IPS-NIHi11 (cell line): ENCODE measurements around the gene RPL38.
A peak's percentile ranks its signal among the peaks of the same experiment; 100 is the strongest.

ENCODE experiments used
- DNase-seq: peaks from one replicate; pipeline ENCODE4 v3.0.0; 2012; ENCODE audit warnings: mixed read lengths, low spot score

Gene RPL38

GRCh38 chr17:74250324-74250995 lies 47.0 kb downstream of the RPL38 start:
- DNase-seq: no peak

GRCh38 chr17:74251051-74251450 lies 47.6 kb downstream of the RPL38 start:
- no peak for DNase-seq

- DNase-seq: no peak
Measured at GRCh38 chr17:74251569-74251968, 48.1 kb downstream of the RPL38 start.

GRCh38 chr17:74252211-74252610 lies 48.7 kb downstream of the RPL38 start:
- peak; percentile 45 for DNase-seq

- DNase-seq: no peak
Measured at GRCh38 chr17:74253036-74253435, 49.6 kb downstream of the RPL38 start.

- DNase-seq: no peak
Measured at GRCh38 chr17:74257311-74257710, 53.8 kb downstream of the RPL38 start.

GRCh38 chr17:74259667-74260524 lies 56.4 kb downstream of the RPL38 start:
- peak; percentile 54 for DNase-seq
